PC-9 (cell line): ENCODE measurements around the gene TEN1.

Source experiments
- EZH2 ChIP-seq: fragments of 200-600 bp; sonication (generic); IDR thresholded peaks from 2 replicates; pipeline ENCODE4 v1.8.0; 2017; ENCODE audit warnings: antibody characterized with exemption, low read depth
- TF ChIP-seq, protein P1 (sequence below): fragments of 200-600 bp; sonication (generic); conservative IDR thresholded peaks from 2 replicates; pipeline ENCODE4 v1.6.1; 2017; ENCODE audit warnings: mixed run types, antibody characterized with exemption, mild to moderate bottlenecking, moderate library complexity

GRCh38 chr17:75996665-75997590 lies 17.9 kb downstream of the TEN1 start:
- TF ChIP-seq, protein P1, sequence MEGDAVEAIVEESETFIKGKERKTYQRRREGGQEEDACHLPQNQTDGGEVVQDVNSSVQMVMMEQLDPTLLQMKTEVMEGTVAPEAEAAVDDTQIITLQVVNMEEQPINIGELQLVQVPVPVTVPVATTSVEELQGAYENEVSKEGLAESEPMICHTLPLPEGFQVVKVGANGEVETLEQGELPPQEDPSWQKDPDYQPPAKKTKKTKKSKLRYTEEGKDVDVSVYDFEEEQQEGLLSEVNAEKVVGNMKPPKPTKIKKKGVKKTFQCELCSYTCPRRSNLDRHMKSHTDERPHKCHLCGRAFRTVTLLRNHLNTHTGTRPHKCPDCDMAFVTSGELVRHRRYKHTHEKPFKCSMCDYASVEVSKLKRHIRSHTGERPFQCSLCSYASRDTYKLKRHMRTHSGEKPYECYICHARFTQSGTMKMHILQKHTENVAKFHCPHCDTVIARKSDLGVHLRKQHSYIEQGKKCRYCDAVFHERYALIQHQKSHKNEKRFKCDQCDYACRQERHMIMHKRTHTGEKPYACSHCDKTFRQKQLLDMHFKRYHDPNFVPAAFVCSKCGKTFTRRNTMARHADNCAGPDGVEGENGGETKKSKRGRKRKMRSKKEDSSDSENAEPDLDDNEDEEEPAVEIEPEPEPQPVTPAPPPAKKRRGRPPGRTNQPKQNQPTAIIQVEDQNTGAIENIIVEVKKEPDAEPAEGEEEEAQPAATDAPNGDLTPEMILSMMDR = no peak
- TF ChIP-seq EZH2 = no peak
